Epithelial cell of esophagus (primary cell): ENCODE data around the gene CLCN7.

Source experiments
- DNase-seq: peaks from one replicate; pipeline ENCODE4 v3.0.0; 2010; ENCODE audit warnings: low read depth
- H3K4me3 ChIP-seq: 2 replicates; pipeline ENCODE4 v1.5.1; 2011; ENCODE audit warnings: mild to moderate bottlenecking, low read length, control low read depth
- CTCF ChIP-seq: IDR thresholded peaks from 2 replicates; pipeline ENCODE4 v1.5.1; 2011; ENCODE audit warnings: low read depth, mild to moderate bottlenecking, low read length, control low read depth, inconsistent platforms; ENCODE audit not compliant: insufficient read depth; ENCODE audit errors: missing control alignments

Gene CLCN7

GRCh38 chr16:1514507-1514906 is 39.7 kb upstream of the CLCN7 start:
- no peak for TF ChIP-seq CTCF
- DNase-seq, result no peak
- H3K4me3 ChIP-seq, result no peak overlapping the region

- no peak for TF ChIP-seq CTCF
- no peak for DNase-seq
- H3K4me3 ChIP-seq, result no peak overlapping the region
These were observed 37.9 kb upstream of the CLCN7 start for GRCh38 chr16:1512774-1513173.

- TF ChIP-seq CTCF, result no peak
- no peak for DNase-seq
- no peak overlapping the region for H3K4me3 ChIP-seq
These were observed 37.1 kb upstream of the CLCN7 start for GRCh38 chr16:1511662-1512569.

- DNase-seq, result no peak
- no peak overlapping the region for H3K4me3 ChIP-seq
- no peak for TF ChIP-seq CTCF
These were observed 36.1 kb upstream of the CLCN7 start for GRCh38 chr16:1510941-1511351.

GRCh38 chr16:1510272-1510671 is 35.4 kb upstream of the CLCN7 start:
- DNase-seq, result no peak
- H3K4me3 ChIP-seq, result no peak overlapping the region
- no peak for TF ChIP-seq CTCF

GRCh38 chr16:1509307-1510221 is 34.7 kb upstream of the CLCN7 start:
- H3K4me3 ChIP-seq, result no peak overlapping the region
- TF ChIP-seq CTCF, result no peak
- no peak for DNase-seq
